ENCODE measurements around the gene RFWD3. TPM values are rescaled to one million over a fixed set of nuclear protein-coding genes. Genes with fewer than 3 reads are reported as not detected.
"Not testable (repeated sequence)": the region's sequence is repeated elsewhere in the genome, so short reads cannot be mapped to it uniquely, and the experiment has no call there.

The RFWD3 gene
- total RNA-seq, 2 donors from 2014 or later: 94.1 to 127 TPM

GRCh38 chr16:74680681-74681080 lies 14.0 kb upstream of the RFWD3 start:
- no peak for DNase-seq (ENCODE audit: low spot score in 2 of 2)
- H3K36me3 Mint-ChIP-seq: peaks cover 0 to 5% of the 10 kb centered on the region in 2 donors
- no peaks in the 10 kb centered on the region for H3K9me3 Mint-ChIP-seq
- no peak for ATAC-seq
- no peak overlapping the region for H3K27ac Mint-ChIP-seq

GRCh38 chr16:74679983-74680382 lies 13.3 kb upstream of the RFWD3 start:
- no peak for ATAC-seq
- Mint-ChIP-seq H3K36me3 (peaks cover 0 to 5% of the 10 kb centered on the region in 2 donors), H3K27ac (peak overlapping the region in 1 of 2 donors; percentile 56), H3K9me3 (no peaks in the 10 kb centered on the region)
- DNase-seq (ENCODE audit: low spot score in 2 of 2): no peak

- H3K9me3 Mint-ChIP-seq: no peaks in the 10 kb centered on the region
- peak overlapping the region; percentile 32 to 65 for H3K27ac Mint-ChIP-seq
- H3K36me3 Mint-ChIP-seq: peaks cover 0 to 6% of the 10 kb centered on the region in 2 donors
- ATAC-seq: no peak
- no peak for DNase-seq (ENCODE audit: low spot score in 2 of 2)
Observed at GRCh38 chr16:74677868-74678267, 11.2 kb upstream of the RFWD3 start.

GRCh38 chr16:74673876-74674275 lies 7.2 kb upstream of the RFWD3 start:
- peak overlapping the region; percentile 22 to 53 for H3K27ac Mint-ChIP-seq
- no peak for DNase-seq (ENCODE audit: low spot score in 2 of 2)
- H3K9me3 Mint-ChIP-seq: no peaks in the 10 kb centered on the region
- no peak for ATAC-seq
- H3K36me3 Mint-ChIP-seq: peaks cover 8 to 20% of the 10 kb centered on the region in 2 donors

GRCh38 chr16:74668877-74669276 lies 2.2 kb upstream of the RFWD3 start:
- H3K9me3 Mint-ChIP-seq; H3K27ac Mint-ChIP-seq; DNase-seq (ENCODE audit: low spot score in 2 of 2); ATAC-seq: not testable (repeated sequence)
- peaks cover 32 to 38% of the 10 kb centered on the region in 2 donors for H3K36me3 Mint-ChIP-seq

GRCh38 chr16:74667255-74667700 lies 601 bp upstream of the RFWD3 start:
- DNase-seq (ENCODE audit: low spot score in 2 of 2) (peak in 1 of 2 donors; percentile 48), ATAC-seq (peak; percentile 5 to 8)
- H3K27ac Mint-ChIP-seq: peak overlapping the region; percentile 95 to 99
- H3K9me3 Mint-ChIP-seq: peaks cover 7% of the 10 kb centered on the region in 2 donors
- peaks cover 47% of the 10 kb centered on the region in 2 donors for H3K36me3 Mint-ChIP-seq

- Mint-ChIP-seq H3K27ac (peak overlapping the region; percentile 65 to 95), H3K36me3 (peaks cover 42 to 45% of the 10 kb centered on the region in 2 donors), H3K9me3 (peaks cover 7% of the 10 kb centered on the region in 2 donors)
- ATAC-seq: no peak
- no peak for DNase-seq (ENCODE audit: low spot score in 2 of 2)
Observed at GRCh38 chr16:74666010-74666421, 661 bp downstream of the RFWD3 start.

- ATAC-seq (no peak), DNase-seq (ENCODE audit: low spot score in 2 of 2) (no peak)
- peaks cover 47 to 78% of the 10 kb centered on the region in 2 donors for H3K36me3 Mint-ChIP-seq
- H3K9me3 Mint-ChIP-seq: no peaks in the 10 kb centered on the region
- H3K27ac Mint-ChIP-seq: peak overlapping the region; percentile 35 to 74
Observed at GRCh38 chr16:74661064-74661463, 5.6 kb downstream of the RFWD3 start.

GRCh38 chr16:74660383-74660782 lies 6.3 kb downstream of the RFWD3 start:
- no peaks in the 10 kb centered on the region for H3K9me3 Mint-ChIP-seq
- no peak overlapping the region for H3K27ac Mint-ChIP-seq
- H3K36me3 Mint-ChIP-seq: peaks cover 47 to 82% of the 10 kb centered on the region in 2 donors
- no peak for ATAC-seq
- DNase-seq (ENCODE audit: low spot score in 2 of 2): no peak

- H3K27ac Mint-ChIP-seq: peak overlapping the region in 1 of 2 donors; percentile 80
- peaks cover 42 to 69% of the 10 kb centered on the region in 2 donors for H3K36me3 Mint-ChIP-seq
- no peaks in the 10 kb centered on the region for H3K9me3 Mint-ChIP-seq
- ATAC-seq (peak in 1 of 2 donors; percentile 18), DNase-seq (ENCODE audit: low spot score in 2 of 2) (no peak)
Observed at GRCh38 chr16:74659041-74659440, 7.6 kb downstream of the RFWD3 start.

- no peak for DNase-seq (ENCODE audit: low spot score in 2 of 2)
- ATAC-seq: peak in 1 of 2 donors; percentile 50
- H3K36me3 Mint-ChIP-seq: peaks cover 35 to 64% of the 10 kb centered on the region in 2 donors
- H3K27ac Mint-ChIP-seq: peak overlapping the region in 1 of 2 donors; percentile 22
- H3K9me3 Mint-ChIP-seq: no peaks in the 10 kb centered on the region
Observed at GRCh38 chr16:74657870-74658642, 8.6 kb downstream of the RFWD3 start.

- DNase-seq (ENCODE audit: low spot score in 2 of 2) (no peak), ATAC-seq (no peak)
- H3K27ac Mint-ChIP-seq: peak overlapping the region in 1 of 2 donors; percentile 75
- peaks cover 19 to 45% of the 10 kb centered on the region in 2 donors for H3K36me3 Mint-ChIP-seq
- H3K9me3 Mint-ChIP-seq: no peaks in the 10 kb centered on the region
Observed at GRCh38 chr16:74654536-74655050, 12.1 kb downstream of the RFWD3 start.

GRCh38 chr16:74652883-74653282 lies 13.8 kb downstream of the RFWD3 start:
- Mint-ChIP-seq H3K36me3 (peaks cover 12 to 28% of the 10 kb centered on the region in 2 donors), H3K27ac (peak overlapping the region in 1 of 2 donors; percentile 79)
- ATAC-seq; DNase-seq (ENCODE audit: low spot score in 2 of 2); H3K9me3 Mint-ChIP-seq: not testable (repeated sequence)

- H3K36me3 Mint-ChIP-seq: peaks cover 12 to 24% of the 10 kb centered on the region in 2 donors
- H3K27ac Mint-ChIP-seq: no peak overlapping the region
- H3K9me3 Mint-ChIP-seq: no peaks in the 10 kb centered on the region
- no peak for ATAC-seq
- DNase-seq (ENCODE audit: low spot score in 2 of 2): no peak
Observed at GRCh38 chr16:74652249-74652648, 14.4 kb downstream of the RFWD3 start.

GRCh38 chr16:74651841-74652240 lies 14.8 kb downstream of the RFWD3 start:
- H3K27ac Mint-ChIP-seq: no peak overlapping the region
- DNase-seq (ENCODE audit: low spot score in 2 of 2): no peak
- no peak for ATAC-seq
- no peaks in the 10 kb centered on the region for H3K9me3 Mint-ChIP-seq
- H3K36me3 Mint-ChIP-seq: peaks cover 12 to 21% of the 10 kb centered on the region in 2 donors

- DNase-seq (ENCODE audit: low spot score in 2 of 2) (no peak), ATAC-seq (no peak)
- no peaks in the 10 kb centered on the region for H3K9me3 Mint-ChIP-seq
- peaks cover 12 to 18% of the 10 kb centered on the region in 2 donors for H3K36me3 Mint-ChIP-seq
- H3K27ac Mint-ChIP-seq: peak overlapping the region in 1 of 2 donors; percentile 60
Observed at GRCh38 chr16:74650966-74651567, 15.6 kb downstream of the RFWD3 start.

- Mint-ChIP-seq H3K9me3 (no peaks in the 10 kb centered on the region), H3K27ac (no peak overlapping the region), H3K36me3 (peaks cover 12% of the 10 kb centered on the region in 2 donors)
- no peak for ATAC-seq
- DNase-seq (ENCODE audit: low spot score in 2 of 2): no peak
Observed at GRCh38 chr16:74649839-74650504, 16.7 kb downstream of the RFWD3 start.
